GM12891 (cell line): ENCODE data around the gene OTUD5.

Experiments used
- POLR2A ChIP-seq: IDR thresholded peaks from 2 replicates; pipeline ENCODE4 v1.6.1; 2011; ENCODE audit warnings: low read depth, low read length, control low read depth
- POLR2AphosphoS5 ChIP-seq: IDR thresholded peaks from 2 replicates; pipeline ENCODE4 v1.6.1; 2011; ENCODE audit warnings: low read depth, low read length, control low read depth
- SPI1 ChIP-seq: IDR thresholded peaks from 2 replicates; pipeline ENCODE4 v1.6.1; 2011; ENCODE audit warnings: low read depth, low read length, control low read depth
- TAF1 ChIP-seq: IDR thresholded peaks from 2 replicates; pipeline ENCODE4 v1.6.1; 2011; ENCODE audit warnings: low read depth, low read length, control low read depth

GRCh38 chrX:48897625-48898306 lies 59.6 kb downstream of the OTUD5 start, which contains the start of the genes PQBP1 and TIMM17B:
- TF ChIP-seq POLR2A (peak; percentile 90), POLR2AphosphoS5 (peak; percentile 64; the same call in 1 of the 2 replicates), TAF1 (0 out of 2 replicates have a peak, but pooled peaks have one; percentile 33), SPI1 (peak; percentile 55)
